CD4-positive, alpha-beta T cell (primary cell): Measurements from ENCODE around the gene PREP. TPM values are rescaled to one million over a fixed set of nuclear protein-coding genes. Genes with fewer than 3 reads are reported as not detected.

Source experiments
- ATAC-seq: fragments of 200-7000 bp; cut with Tn5 transposase; one replicate; pipeline ENCODE4 v1.10.0; 2022; ENCODE audit warnings: mild to moderate bottlenecking; ENCODE audit not compliant: poor library complexity
- CTCF ChIA-PET: fragments of 350-600 bp; sonication (Branson Sonifier 250); formaldehyde crosslinking; loops from one replicate; lab custom pipeline; 2021; ENCODE audit warnings: antibody characterized with exemption, inconsistent platforms; lab: Charles Lee
- POLR2A ChIA-PET: fragments of 350-600 bp; sonication (Branson Sonifier 250); formaldehyde crosslinking; loops from one replicate; lab custom pipeline; 2021; ENCODE audit warnings: antibody characterized with exemption, inconsistent platforms; lab: Charles Lee
- DNase-seq, 14 experiments: peaks; one replicate each; pipeline ENCODE4 v3.0.0-alpha.2; 2013 to 2020; ENCODE audit warnings: mixed read lengths in 2 of 14
- H3K27ac ChIP-seq, 2 donors: one replicate each; pipeline versions ENCODE4 v1.5.1 to v1.7.0; 2013; ENCODE audit warnings: low read length in 2 of 2, low read depth in 1 of 2, mild to moderate bottlenecking in 1 of 2
- H3K27me3 ChIP-seq, 2 experiments: 1 replicate in 1 of 2; 2 replicates in 1 of 2; pipeline versions ENCODE4 v1.6.1 to v1.7.0; 2013; ENCODE audit warnings: low read length in 2 of 2, control low read depth in 1 of 2, mild to moderate bottlenecking in 1 of 2, moderate library complexity in 1 of 2; ENCODE audit not compliant: insufficient read depth in 2 of 2, control insufficient read depth in 1 of 2
- H3K36me3 ChIP-seq: one replicate; pipeline ENCODE4 v1.6.1; 2013; ENCODE audit warnings: low read length, control low read depth; ENCODE audit not compliant: insufficient read depth
- H3K4me1 ChIP-seq: one replicate; pipeline ENCODE4 v1.6.1; 2013; ENCODE audit warnings: low read length, control low read depth; ENCODE audit not compliant: insufficient read depth
- H3K4me3 ChIP-seq: one replicate; pipeline ENCODE4 v1.5.1; 2013; ENCODE audit warnings: mild to moderate bottlenecking, low read length, moderate library complexity
- H3K9me3 ChIP-seq, 2 experiments: 1 replicate in 1 of 2; 2 replicates in 1 of 2; pipeline versions ENCODE4 v1.6.1 to v1.7.0; 2013; ENCODE audit warnings: low read length in 2 of 2, mild to moderate bottlenecking in 2 of 2, control low read depth in 1 of 2, moderate library complexity in 1 of 2; ENCODE audit not compliant: control insufficient read depth in 1 of 2, insufficient read depth in 1 of 2
- H3K27ac Mint-ChIP-seq: one replicate; pipeline ENCODE4 v1.8.0; 2020; ENCODE audit warnings: mixed read lengths
- H3K27me3 Mint-ChIP-seq: one replicate; pipeline ENCODE4 v1.8.0; 2021; ENCODE audit warnings: mixed read lengths
- H3K36me3 Mint-ChIP-seq: one replicate; pipeline ENCODE4 v1.8.0; 2021; ENCODE audit warnings: low read depth, mixed read lengths
- H3K4me1 Mint-ChIP-seq: one replicate; pipeline ENCODE4 v1.8.0; 2021; ENCODE audit warnings: low read depth, mixed read lengths
- H3K4me3 Mint-ChIP-seq: one replicate; pipeline ENCODE4 v1.8.0; 2020; ENCODE audit warnings: mild to moderate bottlenecking, mixed read lengths
- H3K9me3 Mint-ChIP-seq: one replicate; pipeline ENCODE4 v1.8.0; 2020; ENCODE audit warnings: mixed read lengths
- intact Hi-C, 2 experiments: fragments of 100-400 bp; cut with DNase I in 1 of 2; cut with micrococcal nuclease in 1 of 2; formaldehyde crosslinking; loops; one replicate each; pipeline versions ENCODE4 v1.15.1 to v1.9.0; 2023 to 2025; cut with DNase I, micrococcal nuclease
- total RNA-seq, 174 experiments: library from RNA in 2 of 174; stranded (reverse) in 2 of 174; gene quantifications; one replicate each; pipeline ENCODE4 v1.2.3 and lab custom pipeline; 2021 to 2026
- TF ChIP-seq, protein P1 (sequence below): fragments of 200-600 bp; IDR thresholded peaks from one replicate; pipeline ENCODE4 v1.8.0; 2022; ENCODE audit warnings: antibody characterized with exemption, mild to moderate bottlenecking

Gene PREP
- total RNA-seq, 2 experiments from 2014 or later, result 14.9 to 15.6 TPM

DNA sequence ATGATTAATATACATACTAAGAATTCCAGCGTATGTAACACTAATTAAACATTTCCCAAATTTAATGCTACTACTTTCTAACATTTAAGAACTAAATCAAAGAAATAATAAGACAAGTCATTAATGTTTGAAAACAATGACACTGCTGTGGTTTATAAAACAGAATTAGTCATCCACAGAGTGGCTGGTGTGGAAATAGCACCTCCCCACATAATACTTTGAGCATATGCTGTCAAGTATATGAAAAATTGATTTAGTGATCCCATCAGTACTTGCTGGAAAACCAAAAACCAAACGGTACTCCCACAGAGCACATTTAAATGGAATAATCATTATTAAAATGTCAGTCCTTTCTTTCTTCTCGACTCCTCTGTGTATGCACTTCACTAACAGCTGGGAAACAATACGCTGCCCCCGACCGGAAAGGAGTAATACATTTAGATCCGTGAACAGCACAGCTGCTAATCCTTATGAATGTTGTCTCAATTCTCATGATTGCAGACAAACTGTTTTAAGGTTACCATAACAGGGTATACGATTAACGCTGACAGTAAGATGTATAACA, 78.4 kb downstream of the PREP start:
- TF ChIP-seq, protein P1, sequence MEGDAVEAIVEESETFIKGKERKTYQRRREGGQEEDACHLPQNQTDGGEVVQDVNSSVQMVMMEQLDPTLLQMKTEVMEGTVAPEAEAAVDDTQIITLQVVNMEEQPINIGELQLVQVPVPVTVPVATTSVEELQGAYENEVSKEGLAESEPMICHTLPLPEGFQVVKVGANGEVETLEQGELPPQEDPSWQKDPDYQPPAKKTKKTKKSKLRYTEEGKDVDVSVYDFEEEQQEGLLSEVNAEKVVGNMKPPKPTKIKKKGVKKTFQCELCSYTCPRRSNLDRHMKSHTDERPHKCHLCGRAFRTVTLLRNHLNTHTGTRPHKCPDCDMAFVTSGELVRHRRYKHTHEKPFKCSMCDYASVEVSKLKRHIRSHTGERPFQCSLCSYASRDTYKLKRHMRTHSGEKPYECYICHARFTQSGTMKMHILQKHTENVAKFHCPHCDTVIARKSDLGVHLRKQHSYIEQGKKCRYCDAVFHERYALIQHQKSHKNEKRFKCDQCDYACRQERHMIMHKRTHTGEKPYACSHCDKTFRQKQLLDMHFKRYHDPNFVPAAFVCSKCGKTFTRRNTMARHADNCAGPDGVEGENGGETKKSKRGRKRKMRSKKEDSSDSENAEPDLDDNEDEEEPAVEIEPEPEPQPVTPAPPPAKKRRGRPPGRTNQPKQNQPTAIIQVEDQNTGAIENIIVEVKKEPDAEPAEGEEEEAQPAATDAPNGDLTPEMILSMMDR, result no peak
- intact Hi-C loops, result no loop called here
- ChIA-PET CTCF (no interaction called here), POLR2A (no interaction called here)
- Mint-ChIP-seq H3K4me1 (no peaks in the 10 kb centered on the region), H3K27ac (no peak overlapping the region), H3K9me3 (no peaks in the 10 kb centered on the region), H3K27me3 (no peaks in the 10 kb centered on the region), H3K4me3 (no peak overlapping the region), H3K36me3 (peaks cover 95% of the 10 kb centered on the region)
- H3K27me3 ChIP-seq, result no peaks in the 10 kb centered on the region
- H3K4me1 ChIP-seq, result no peaks in the 10 kb centered on the region
- H3K36me3 ChIP-seq, result peaks cover 77% of the 10 kb centered on the region
- H3K4me3 ChIP-seq, result no peak overlapping the region
- ATAC-seq (no peak), DNase-seq (no peak)
- no peaks in the 10 kb centered on the region for H3K9me3 ChIP-seq
- H3K27ac ChIP-seq, result no peak overlapping the region

DNA sequence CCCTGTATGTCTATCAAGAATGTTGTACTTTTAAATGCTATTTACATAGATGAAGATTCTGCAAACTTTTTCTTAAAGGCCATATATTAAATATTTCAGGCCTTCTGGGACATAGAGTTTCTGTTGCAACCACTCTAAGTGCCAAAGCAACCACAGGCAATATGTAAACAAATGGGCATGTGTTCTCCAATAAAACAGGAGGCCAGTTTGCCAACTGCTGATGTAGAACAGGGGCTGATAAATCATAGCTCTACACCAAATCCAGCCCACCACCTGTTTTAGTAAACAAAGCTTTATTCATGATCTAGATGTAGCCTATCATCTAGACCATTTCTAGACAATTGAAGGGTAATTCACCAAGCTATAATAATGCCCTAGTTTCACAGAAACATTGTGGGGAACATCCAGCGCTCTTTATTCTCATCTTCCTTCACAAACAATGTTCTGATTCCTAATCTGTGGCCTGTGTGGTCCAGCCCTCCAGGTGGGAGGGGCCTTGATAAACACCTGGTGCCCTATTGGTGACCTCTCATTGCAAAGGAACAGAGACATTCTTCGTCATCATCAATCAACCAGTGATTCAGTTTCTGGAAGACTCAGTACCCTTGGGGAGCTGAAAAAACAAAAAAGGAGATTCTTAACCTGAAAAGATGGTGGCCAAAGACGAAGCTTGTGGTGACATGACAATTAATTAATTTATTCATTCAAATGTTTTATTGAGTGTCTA, 80.2 kb downstream of the PREP start:
- Histone ChIP-seq H3K9me3 (no peaks in the 10 kb centered on the region), H3K27ac (no peak overlapping the region), H3K27me3 (no peaks in the 10 kb centered on the region), H3K4me3 (no peak overlapping the region), H3K36me3 (peaks cover 70% of the 10 kb centered on the region), H3K4me1 (no peaks in the 10 kb centered on the region)
- ATAC-seq (no peak), DNase-seq (no peak)
- Mint-ChIP-seq H3K4me1 (no peaks in the 10 kb centered on the region), H3K27ac (no peak overlapping the region), H3K9me3 (no peaks in the 10 kb centered on the region), H3K27me3 (no peaks in the 10 kb centered on the region), H3K4me3 (no peak overlapping the region), H3K36me3 (peaks cover 96% of the 10 kb centered on the region)
- ChIA-PET CTCF (no interaction called here), POLR2A (no interaction called here)
- TF ChIP-seq, protein P1, result no peak
- intact Hi-C loops, result no loop called here

DNA sequence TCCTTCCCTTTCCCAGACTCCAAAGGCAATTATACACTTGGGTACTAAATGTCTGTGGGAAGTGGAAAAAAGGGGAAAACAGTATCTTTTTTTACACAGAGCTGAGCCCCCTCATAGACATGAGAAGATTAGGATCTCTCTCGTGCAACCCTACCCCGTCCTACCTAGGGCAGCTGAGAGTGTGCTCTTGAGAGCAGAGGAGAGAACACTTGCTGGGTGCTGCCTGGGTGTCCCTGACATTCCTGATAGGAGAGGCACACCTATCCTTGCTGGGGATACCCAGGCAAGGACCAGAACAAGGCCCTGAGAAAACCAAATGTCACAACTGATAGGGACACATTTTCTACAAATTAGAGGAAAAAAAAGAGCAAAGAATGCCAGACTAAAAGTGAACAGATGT, 81.2 kb downstream of the PREP start:
- H3K9me3 ChIP-seq, result no peaks in the 10 kb centered on the region
- H3K27ac ChIP-seq, result no peak overlapping the region
- CTCF ChIA-PET, result no interaction called here
- H3K4me1 ChIP-seq, result no peaks in the 10 kb centered on the region
- H3K4me1 Mint-ChIP-seq, result no peaks in the 10 kb centered on the region
- ATAC-seq (no peak), DNase-seq (no peak)
- H3K4me3 Mint-ChIP-seq, result no peak overlapping the region
- H3K27me3 Mint-ChIP-seq, result no peaks in the 10 kb centered on the region
- no peak overlapping the region for H3K27ac Mint-ChIP-seq
- H3K9me3 Mint-ChIP-seq, result no peaks in the 10 kb centered on the region
- no peaks in the 10 kb centered on the region for H3K27me3 ChIP-seq
- H3K36me3 ChIP-seq, result peaks cover 69% of the 10 kb centered on the region
- H3K36me3 Mint-ChIP-seq, result peaks cover 95% of the 10 kb centered on the region
- H3K4me3 ChIP-seq, result no peak overlapping the region
- intact Hi-C loops, result no loop called here
- TF ChIP-seq, protein P1, result no peak
- POLR2A ChIA-PET, result no interaction called here
